WTC11 (cell line): Measurements from ENCODE around the gene GADD45GIP1. TPM values are rescaled to one million over a fixed set of nuclear protein-coding genes. Genes with fewer than 3 reads are reported as not detected.

Experiments
- ATAC-seq: fragments of 200-7000 bp; cut with Tn5 transposase; 2 replicates; pipeline ENCODE4 v1.10.0; 2021; ENCODE audit warnings: mild to moderate bottlenecking, moderate library complexity
- CTCF ChIA-PET: fragments of 300-600 bp; sonication (Branson Sonifier 250); formaldehyde crosslinking; loops from one replicate; lab custom pipeline; 2021; ENCODE audit warnings: antibody characterized with exemption; lab: Charles Lee
- POLR2A ChIA-PET: fragments of 350-600 bp; sonication (Branson Sonifier 250); formaldehyde crosslinking; loops from one replicate; lab custom pipeline; 2021; ENCODE audit warnings: antibody characterized with exemption; lab: Charles Lee
- DNase-seq: peaks from one replicate; pipeline ENCODE4 v3.0.0; 2021; ENCODE audit warnings: low spot score
- H3K27ac Mint-ChIP-seq: 2 replicates; pipeline ENCODE4 v1.8.0; 2021; ENCODE audit warnings: mixed read lengths
- H3K27me3 Mint-ChIP-seq: 2 replicates; pipeline ENCODE4 v1.8.0; 2021; ENCODE audit warnings: low read depth, mild to moderate bottlenecking, moderate library complexity, mixed read lengths
- H3K36me3 Mint-ChIP-seq: 2 replicates; pipeline ENCODE4 v1.8.0; 2021; ENCODE audit warnings: mixed read lengths
- H3K4me1 Mint-ChIP-seq: 2 replicates; pipeline ENCODE4 v1.8.0; 2022; ENCODE audit warnings: mixed read lengths
- H3K4me3 Mint-ChIP-seq: 2 replicates; pipeline ENCODE4 v1.8.0; 2021; ENCODE audit warnings: mild to moderate bottlenecking, moderate library complexity, mixed read lengths
- H3K9me3 Mint-ChIP-seq: 2 replicates; pipeline ENCODE4 v1.8.0; 2021; ENCODE audit warnings: mixed read lengths
- AFF4 ChIP-seq: sonication (generic); formaldehyde crosslinking; IDR thresholded peaks from 2 replicates; pipeline ENCODE4 v1.8.1; 2023; ENCODE audit warnings: mild to moderate bottlenecking, missing genetic modification reagents, borderline replicate concordance
- ARID4B ChIP-seq: sonication (generic); formaldehyde crosslinking; IDR thresholded peaks from 2 replicates; pipeline ENCODE4 v1.8.0; 2023; ENCODE audit warnings: missing genetic modification reagents, mild to moderate bottlenecking, borderline replicate concordance
- ATF2 ChIP-seq: sonication (generic); formaldehyde crosslinking; IDR thresholded peaks from 2 replicates; pipeline ENCODE4 v1.8.1; 2022; ENCODE audit warnings: low read depth, missing genetic modification reagents, borderline replicate concordance
- E2F1 ChIP-seq: sonication (generic); formaldehyde crosslinking; IDR thresholded peaks from 2 replicates; pipeline ENCODE4 v1.8.0; 2022; ENCODE audit warnings: mild to moderate bottlenecking, missing genetic modification reagents
- ELF4 ChIP-seq: sonication (generic); formaldehyde crosslinking; IDR thresholded peaks from 2 replicates; pipeline ENCODE4 v1.8.1; 2022; ENCODE audit warnings: low read depth, mild to moderate bottlenecking, moderate library complexity, missing genetic modification reagents
- ETV6 ChIP-seq: sonication (generic); formaldehyde crosslinking; IDR thresholded peaks from 2 replicates; pipeline ENCODE4 v1.8.1; 2022; ENCODE audit warnings: mild to moderate bottlenecking, missing genetic modification reagents
- IRF1 ChIP-seq: sonication (generic); formaldehyde crosslinking; IDR thresholded peaks from 2 replicates; pipeline ENCODE4 v1.8.0; 2023; ENCODE audit warnings: missing genetic modification reagents
- NFATC4 ChIP-seq: fragments of 250-450 bp; sonication (Bioruptor Pico); IDR thresholded peaks from 2 replicates; pipeline ENCODE4 v1.9.0; 2021; ENCODE audit warnings: mild to moderate bottlenecking
- SMAD3 ChIP-seq: sonication (generic); formaldehyde crosslinking; IDR thresholded peaks from 2 replicates; pipeline ENCODE4 v1.8.0; 2022; ENCODE audit warnings: missing genetic modification reagents, mild to moderate bottlenecking, borderline replicate concordance
- SOX15 ChIP-seq: fragments of 250-450 bp; sonication (Bioruptor Pico); IDR thresholded peaks from 2 replicates; pipeline ENCODE4 v1.9.0; 2021; ENCODE audit warnings: mild to moderate bottlenecking
- SP1 ChIP-seq: sonication (generic); formaldehyde crosslinking; conservative IDR thresholded peaks from 2 replicates; pipeline ENCODE4 v1.8.1; 2022; ENCODE audit warnings: missing genetic modification reagents
- USF1 ChIP-seq: sonication (generic); formaldehyde crosslinking; IDR thresholded peaks from 2 replicates; pipeline ENCODE4 v1.8.0; 2022; ENCODE audit warnings: mild to moderate bottlenecking, missing genetic modification reagents
- ZNF396 ChIP-seq: fragments of 250-450 bp; sonication (Bioruptor Pico); IDR thresholded peaks from 2 replicates; pipeline ENCODE4 v1.8.0; 2021; ENCODE audit warnings: mild to moderate bottlenecking, moderate library complexity, borderline replicate concordance
- ZNF416 ChIP-seq: fragments of 250-450 bp; sonication (Bioruptor Pico); IDR thresholded peaks from 2 replicates; pipeline ENCODE4 v1.9.0; 2021; ENCODE audit warnings: mild to moderate bottlenecking, inconsistent platforms
- ZNF512 ChIP-seq: sonication (generic); formaldehyde crosslinking; IDR thresholded peaks from 2 replicates; pipeline ENCODE4 v1.8.1; 2022; ENCODE audit warnings: missing genetic modification reagents, borderline replicate concordance
- ZNF671 ChIP-seq: fragments of 250-450 bp; sonication (Bioruptor Pico); IDR thresholded peaks from 2 replicates; pipeline ENCODE4 v1.8.0; 2021; ENCODE audit warnings: mild to moderate bottlenecking
- total RNA-seq: library from RNA; stranded (reverse); gene quantifications from 3 replicates; pipeline ENCODE4 v1.2.3, GENCODE V29; 2021

The GADD45GIP1 gene
- total RNA-seq, 1 experiment from 2014 or later: 54.4 TPM

- H3K9me3 Mint-ChIP-seq: no peaks in the 10 kb centered on the region
- DNase-seq (no peak), ATAC-seq (no peak)
- TF ChIP-seq ELF4: no peak
- TF ChIP-seq ETV6 (CRISPR knock-in tag): no peak
- no peak for TF ChIP-seq ATF2 (CRISPR knock-in tag)
- no peak for TF ChIP-seq USF1 (CRISPR knock-in tag)
- no peak for TF ChIP-seq SMAD3 (CRISPR knock-in tag)
- TF ChIP-seq SOX15: no peak
- TF ChIP-seq IRF1 (CRISPR knock-in tag): no peak
- TF ChIP-seq E2F1 (CRISPR knock-in tag): no peak
- no peak for TF ChIP-seq ZNF671 (CRISPR knock-in tag)
- no peak for TF ChIP-seq ZNF396 (CRISPR knock-in tag)
- TF ChIP-seq ZNF512 (CRISPR knock-in tag): no peak
- TF ChIP-seq SP1 (CRISPR knock-in tag): no peak
- 0 out of 2 replicates have a peak, but pooled peaks cover 5% of the 10 kb centered on the region for H3K4me1 Mint-ChIP-seq
- H3K36me3 Mint-ChIP-seq: no peaks in the 10 kb centered on the region
- POLR2A ChIA-PET: interaction anchor here (0.7 kb wide), 1 partner anchor 290 kb away, joined by 6 read pairs; no protein-coding TSS in a partner anchor
- no peak overlapping the region for H3K27ac Mint-ChIP-seq
- H3K27me3 Mint-ChIP-seq: peaks cover 7% of the 10 kb centered on the region
- CTCF ChIA-PET: interaction anchor here (0.6 to 5.1 kb wide), 5 partner anchors 8 to 137 kb away, joined by 3 to 197 read pairs (median 4); no protein-coding TSS in a partner anchor
- H3K4me3 Mint-ChIP-seq: no peak overlapping the region
Observed at GRCh38 chr19:12967907-12968306, 10.9 kb upstream of the GADD45GIP1 start.

- H3K36me3 Mint-ChIP-seq: no peaks in the 10 kb centered on the region
- H3K9me3 Mint-ChIP-seq: no peaks in the 10 kb centered on the region
- ATAC-seq (no peak), DNase-seq (no peak)
- CTCF ChIA-PET: interaction anchor here (0.5 to 5.1 kb wide), 84 partner anchors 10 to 1507 kb away, joined by 3 to 197 read pairs (median 7); partner anchors contain the start of genes CALR, DNASE2, FARSA and GADD45GIP1
- POLR2A ChIA-PET: interaction anchor here (0.6 to 1.8 kb wide), 13 partner anchors 9 to 174 kb away, joined by 3 to 14 read pairs (median 4); partner anchors contain the start of genes DNASE2, GCDH and JUNB
- H3K27ac Mint-ChIP-seq: peak overlapping the region; percentile 65; the same call in 1 of the 2 replicates
- peaks cover 14% of the 10 kb centered on the region for H3K27me3 Mint-ChIP-seq
- 0 out of 2 replicates have a peak, but pooled peaks cover 5% of the 10 kb centered on the region for H3K4me1 Mint-ChIP-seq
- H3K4me3 Mint-ChIP-seq: peak overlapping the region; percentile 71
- TF ChIP-seq ARID4B (CRISPR knock-in tag) (no peak), E2F1 (CRISPR knock-in tag) (no peak), ELF4 (no peak), AFF4 (no peak), ZNF416 (CRISPR knock-in tag) (no peak), NFATC4 (no peak)
Observed at GRCh38 chr19:12965812-12966135, 8.8 kb upstream of the GADD45GIP1 start.
